ENCODE results near the gene ZFYVE27. TPM values are rescaled to one million over a fixed set of nuclear protein-coding genes. Genes with fewer than 3 reads are reported as not detected.

Gene ZFYVE27
- total and polyA plus RNA-seq, 10 of the 15 experiments (the other 5 are each of a cell fraction or from before 2014, with no cell fraction given): 1.1 to 28.9 (median 21.4) TPM

DNA sequence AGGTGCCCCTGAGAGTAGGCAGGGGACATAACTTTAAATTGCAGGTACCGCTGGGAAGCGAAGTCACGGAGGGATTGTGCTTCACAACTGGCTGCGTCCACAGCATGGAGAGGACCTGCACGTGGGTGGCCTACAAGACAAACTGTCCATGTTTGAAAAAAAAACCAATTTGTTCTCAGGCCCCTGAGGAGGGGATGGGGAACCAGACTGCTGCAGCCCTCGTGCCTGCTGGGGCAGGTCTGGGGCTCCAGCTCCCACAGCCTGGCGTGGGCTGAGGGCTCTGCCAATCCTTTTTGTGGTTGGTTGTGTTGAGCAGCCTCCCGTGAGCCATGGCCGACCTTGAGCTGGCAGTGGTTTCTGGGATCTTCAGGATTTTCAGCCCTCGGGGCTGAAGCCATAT is 25.1 kb downstream of the ZFYVE27 start:
- RAD21 ChIA-PET (ENCODE audit: unreplicated experiment): no interaction called here
- Histone ChIP-seq H3K79me2 (ENCODE audit: control insufficient read depth, insufficient read depth, low read length) (no peaks in the 10 kb centered on the region), H3K4me3 (no peak overlapping the region), H3K36me3 (ENCODE audit: control insufficient read depth in 2 of 2, insufficient read depth in 2 of 2, low read length in 1 of 2) (peaks cover 8 to 19% of the 10 kb centered on the region in 2 experiments), H3K27me3 (replicated peaks in 1 of 2; ENCODE audit: control insufficient read depth in 2 of 2, insufficient read depth in 2 of 2, low read length in 1 of 2) (no peaks in the 10 kb centered on the region), H2AFZ (ENCODE audit: control insufficient read depth, low read depth, low read length) (no peak overlapping the region), H3K9me3 (replicated peaks; ENCODE audit: control insufficient read depth, insufficient read depth, low read length) (no peaks in the 10 kb centered on the region), H3K27ac (ENCODE audit: control insufficient read depth, insufficient read depth) (no peak overlapping the region), H3K4me1 (ENCODE audit: control insufficient read depth, insufficient read depth, low read length) (peaks cover 9% of the 10 kb centered on the region), H4K20me1 (ENCODE audit: control insufficient read depth, insufficient read depth) (no peaks in the 10 kb centered on the region), H3K4me2 (ENCODE audit: control insufficient read depth, insufficient read depth) (no peak overlapping the region), H3K9ac (ENCODE audit: control insufficient read depth, insufficient read depth, low read length) (no peak overlapping the region)
- SMC1A ChIA-PET (ENCODE audit: uncharacterized antibody, unreplicated experiment): no interaction called here
- intact Hi-C loops (cut with micrococcal nuclease; ENCODE audit: unreplicated experiment) (no loop called here), in situ Hi-C loops (cut with MboI) (no loop called here)
- FAIRE-seq: no peak
- no peak for TF ChIP-seq HCFC1 (IDR thresholded peaks at IDR 0.05; ENCODE audit: low read length)
- TF ChIP-seq, protein P1, sequence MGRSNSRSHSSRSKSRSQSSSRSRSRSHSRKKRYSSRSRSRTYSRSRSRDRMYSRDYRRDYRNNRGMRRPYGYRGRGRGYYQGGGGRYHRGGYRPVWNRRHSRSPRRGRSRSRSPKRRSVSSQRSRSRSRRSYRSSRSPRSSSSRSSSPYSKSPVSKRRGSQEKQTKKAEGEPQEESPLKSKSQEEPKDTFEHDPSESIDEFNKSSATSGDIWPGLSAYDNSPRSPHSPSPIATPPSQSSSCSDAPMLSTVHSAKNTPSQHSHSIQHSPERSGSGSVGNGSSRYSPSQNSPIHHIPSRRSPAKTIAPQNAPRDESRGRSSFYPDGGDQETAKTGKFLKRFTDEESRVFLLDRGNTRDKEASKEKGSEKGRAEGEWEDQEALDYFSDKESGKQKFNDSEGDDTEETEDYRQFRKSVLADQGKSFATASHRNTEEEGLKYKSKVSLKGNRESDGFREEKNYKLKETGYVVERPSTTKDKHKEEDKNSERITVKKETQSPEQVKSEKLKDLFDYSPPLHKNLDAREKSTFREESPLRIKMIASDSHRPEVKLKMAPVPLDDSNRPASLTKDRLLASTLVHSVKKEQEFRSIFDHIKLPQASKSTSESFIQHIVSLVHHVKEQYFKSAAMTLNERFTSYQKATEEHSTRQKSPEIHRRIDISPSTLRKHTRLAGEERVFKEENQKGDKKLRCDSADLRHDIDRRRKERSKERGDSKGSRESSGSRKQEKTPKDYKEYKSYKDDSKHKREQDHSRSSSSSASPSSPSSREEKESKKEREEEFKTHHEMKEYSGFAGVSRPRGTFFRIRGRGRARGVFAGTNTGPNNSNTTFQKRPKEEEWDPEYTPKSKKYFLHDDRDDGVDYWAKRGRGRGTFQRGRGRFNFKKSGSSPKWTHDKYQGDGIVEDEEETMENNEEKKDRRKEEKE (IDR thresholded peaks at IDR 0.05): no peak
- TF ChIP-seq JUNB (IDR thresholded peaks at IDR 0.05): no peak
- no peak for TF ChIP-seq CREM (IDR thresholded peaks at IDR 0.05; ENCODE audit: low read depth)
- TF ChIP-seq MLLT1 (IDR thresholded peaks at IDR 0.05): no peak
- no peak for TF ChIP-seq FOXM1 (IDR thresholded peaks at IDR 0.05; ENCODE audit: low read depth, low read length)
- no peak for TF ChIP-seq ZNF24 (IDR thresholded peaks at IDR 0.05)
- TF ChIP-seq CHD4 (IDR thresholded peaks at IDR 0.05): no peak
- TF ChIP-seq HDAC2 (IDR thresholded peaks at IDR 0.05): no peak
- TF ChIP-seq ZBED1 (IDR thresholded peaks at IDR 0.05; ENCODE audit: borderline replicate concordance): no peak
- no peak for TF ChIP-seq WRNIP1 (IDR thresholded peaks at IDR 0.05; ENCODE audit: borderline replicate concordance, low read depth, low read length)
- TF ChIP-seq EP300 (IDR thresholded peaks at IDR 0.05; ENCODE audit: borderline replicate concordance in 1 of 2, control insufficient read depth in 1 of 2, low read depth in 2 of 2, low read length in 2 of 2): no peak
- no peak for TF ChIP-seq NFYA (IDR thresholded peaks at IDR 0.05; ENCODE audit: borderline replicate concordance, low read depth, low read length)
- no peak for TF ChIP-seq ZNF274 (IDR thresholded peaks at IDR 0.05; ENCODE audit: insufficient read depth, insufficient read length)
- no peak for TF ChIP-seq ZNF207 (IDR thresholded peaks at IDR 0.05; ENCODE audit: borderline replicate concordance)
- TF ChIP-seq YY1 (IDR thresholded peaks at IDR 0.05; ENCODE audit: low read depth, low read length): no peak
- TF ChIP-seq TAF1 (IDR thresholded peaks at IDR 0.05; ENCODE audit: borderline replicate concordance, low read depth, low read length): no peak
- TF ChIP-seq, protein P2, sequence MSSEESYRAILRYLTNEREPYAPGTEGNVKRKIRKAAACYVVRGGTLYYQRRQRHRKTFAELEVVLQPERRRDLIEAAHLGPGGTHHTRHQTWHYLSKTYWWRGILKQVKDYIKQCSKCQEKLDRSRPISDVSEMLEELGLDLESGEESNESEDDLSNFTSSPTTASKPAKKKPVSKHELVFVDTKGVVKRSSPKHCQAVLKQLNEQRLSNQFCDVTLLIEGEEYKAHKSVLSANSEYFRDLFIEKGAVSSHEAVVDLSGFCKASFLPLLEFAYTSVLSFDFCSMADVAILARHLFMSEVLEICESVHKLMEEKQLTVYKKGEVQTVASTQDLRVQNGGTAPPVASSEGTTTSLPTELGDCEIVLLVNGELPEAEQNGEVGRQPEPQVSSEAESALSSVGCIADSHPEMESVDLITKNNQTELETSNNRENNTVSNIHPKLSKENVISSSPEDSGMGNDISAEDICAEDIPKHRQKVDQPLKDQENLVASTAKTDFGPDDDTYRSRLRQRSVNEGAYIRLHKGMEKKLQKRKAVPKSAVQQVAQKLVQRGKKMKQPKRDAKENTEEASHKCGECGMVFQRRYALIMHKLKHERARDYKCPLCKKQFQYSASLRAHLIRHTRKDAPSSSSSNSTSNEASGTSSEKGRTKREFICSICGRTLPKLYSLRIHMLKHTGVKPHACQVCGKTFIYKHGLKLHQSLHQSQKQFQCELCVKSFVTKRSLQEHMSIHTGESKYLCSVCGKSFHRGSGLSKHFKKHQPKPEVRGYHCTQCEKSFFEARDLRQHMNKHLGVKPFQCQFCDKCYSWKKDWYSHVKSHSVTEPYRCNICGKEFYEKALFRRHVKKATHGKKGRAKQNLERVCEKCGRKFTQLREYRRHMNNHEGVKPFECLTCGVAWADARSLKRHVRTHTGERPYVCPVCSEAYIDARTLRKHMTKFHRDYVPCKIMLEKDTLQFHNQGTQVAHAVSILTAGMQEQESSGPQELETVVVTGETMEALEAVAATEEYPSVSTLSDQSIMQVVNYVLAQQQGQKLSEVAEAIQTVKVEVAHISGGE (CRISPR knock-in tag; IDR thresholded peaks at IDR 0.05): no peak
- POLR2A ChIA-PET: no interaction called here
- CTCF ChIA-PET: interaction anchor here (0.8 to 2.3 kb wide), 3 partner anchors 19 to 228 kb away, joined by 3 to 7 read pairs (median 4); no protein-coding TSS in a partner anchor
- 95% methylated on average over 10 of the region's 10 CpGs for WGBS (ENCODE audit: insufficient coverage, insufficient replicate concordance, low lambda C conversion rate, missing lambda C conversion rate)
- BruUV-seq (replicated peaks): no TSS peak
- DNase-seq (ENCODE audit: low read depth, low spot score): no peak
- no peak for ATAC-seq
